ENCODE results near the gene RAC2. TPM values are rescaled to one million over a fixed set of nuclear protein-coding genes. Genes with fewer than 3 reads are reported as not detected.

The RAC2 gene
- total and polyA plus RNA-seq, 2 of the 8 experiments (the other 6 are each of a cell fraction or from before 2014, with no cell fraction given): 2.3 to 4.3 TPM

GRCh38 chr22:37230673-37231405 is 13.2 kb downstream of the RAC2 start (continued):
- TF ChIP-seq KDM4A (IDR thresholded peaks at IDR 0.05; ENCODE audit: low read depth, low read length, severe bottlenecking) (no peak), USF2 (IDR thresholded peaks at IDR 0.05; ENCODE audit: low read length) (no peak), POLR2A (IDR thresholded peaks at IDR 0.05; ENCODE audit: control extremely low read depth in 1 of 2, low read depth in 2 of 2, low read length in 2 of 2) (no peak), JUN (IDR thresholded peaks at IDR 0.05; ENCODE audit: low read depth, low read length) (no peak), POU5F1 (IDR thresholded peaks at IDR 0.05; ENCODE audit: low read depth, low read length) (no peak), KDM5A (IDR thresholded peaks at IDR 0.05; ENCODE audit: low read length) (no peak)
